ENCODE data around the gene CARD10. TPM values are rescaled to one million over a fixed set of nuclear protein-coding genes. Genes with fewer than 3 reads are reported as not detected.

The CARD10 gene
- total RNA-seq, 5 donors from 2014 or later (not counting 1 experiment from before 2014, with no cell fraction given) = 0.44 to 0.79 (median 0.52) TPM; not detected in 1

DNA sequence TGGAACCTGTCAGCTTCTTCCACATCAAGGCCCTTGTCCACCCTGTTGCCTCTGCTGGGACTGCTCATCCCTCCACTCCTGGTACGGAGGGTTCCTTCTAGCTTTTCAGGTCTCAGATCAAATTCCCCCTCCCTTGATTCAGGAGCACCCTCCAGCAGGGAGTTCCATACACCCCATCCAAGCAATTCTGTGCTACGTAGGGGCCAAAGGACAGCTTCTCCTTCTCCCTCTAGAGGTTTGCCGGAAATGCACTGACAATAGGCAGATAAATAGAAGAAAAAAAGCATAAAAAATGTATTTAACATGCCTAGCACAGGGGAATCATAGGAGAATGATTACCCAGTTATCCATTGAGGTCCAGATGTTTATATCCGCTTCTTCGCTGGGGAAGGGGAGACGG lies 3.3 kb upstream of the CARD10 start:
- peaks cover 2 to 10% of the 10 kb centered on the region in 2 experiments for H3K4me1 ChIP-seq (ENCODE audit: control insufficient read depth in 1 of 2, extremely low read depth in 1 of 2, insufficient read depth in 2 of 2, low read length in 2 of 2)
- no peak for ATAC-seq (replicated peaks in 1 of 4)
- DNase-seq = no peak
- Mint-ChIP-seq H3K9me3 (no peaks in the 10 kb centered on the region), H3K36me3 (no peaks in the 10 kb centered on the region), H3K4me1 (peaks cover 7 to 12% (median 7%) of the 10 kb centered on the region in 3 donors), H3K4me3 (no peak overlapping the region), H3K27ac (no peak overlapping the region), H3K27me3 (peaks cover 31 to 54% of the 10 kb centered on the region in 2 donors)
- ChIA-PET CTCF (no interaction called here), POLR2A (no interaction called here)
- H3K27ac ChIP-seq (ENCODE audit: low read length) = no peak overlapping the region
- H3K27me3 ChIP-seq (replicated peaks in 1 of 2; ENCODE audit: control insufficient read depth in 2 of 2, extremely low read depth in 1 of 2, insufficient read depth in 2 of 2, low read length in 1 of 2) = peaks cover 5 to 75% of the 10 kb centered on the region in 2 experiments
- H3K9me3 ChIP-seq = no peaks in the 10 kb centered on the region
- WGBS (ENCODE audit: insufficient coverage) = 93% methylated on average over 4 of the region's 6 CpGs
- H3K4me3 ChIP-seq (ENCODE audit: control insufficient read depth in 1 of 2, extremely low read depth in 1 of 2, low read length in 1 of 2) = no peak overlapping the region
- no peaks in the 10 kb centered on the region for H3K36me3 ChIP-seq (ENCODE audit: control insufficient read depth in 2 of 2, extremely low read depth in 1 of 2, insufficient read depth in 1 of 2, low read length in 1 of 2)

DNA sequence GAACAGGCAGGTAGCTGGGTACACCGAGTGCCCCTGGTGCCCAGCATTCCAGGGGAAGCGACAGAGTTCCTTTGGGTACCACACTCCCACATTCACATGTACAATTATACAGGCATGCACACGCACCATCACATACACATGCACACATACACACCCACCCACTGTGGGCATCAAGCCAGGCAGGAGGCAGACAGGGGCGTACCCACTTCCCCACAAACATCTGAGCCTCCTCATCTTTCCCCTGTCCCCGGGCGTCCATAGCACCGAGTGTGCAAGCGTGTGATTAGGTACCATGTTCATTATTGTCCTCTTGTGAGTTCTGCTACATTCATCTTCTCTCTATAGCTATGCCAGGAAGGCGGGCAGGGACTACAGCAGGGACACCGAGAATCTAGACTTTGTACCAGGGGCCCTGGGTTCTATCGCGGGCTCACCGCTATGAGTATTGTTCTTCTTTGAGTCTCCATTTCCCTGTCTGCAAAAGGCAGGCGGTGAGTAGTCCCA lies 2.1 kb upstream of the CARD10 start:
- H3K9me3 ChIP-seq = no peaks in the 10 kb centered on the region
- ChIA-PET CTCF (no interaction called here), POLR2A (interaction anchor here in 1 of 2 donors (0.6 kb wide), 1 partner anchor 376 kb away, joined by 6 read pairs; no protein-coding TSS in a partner anchor)
- no peak overlapping the region for H3K4me3 ChIP-seq (ENCODE audit: control insufficient read depth in 1 of 2, extremely low read depth in 1 of 2, low read length in 1 of 2)
- Mint-ChIP-seq H3K27me3 (peaks cover 31 to 51% of the 10 kb centered on the region in 2 donors), H3K4me1 (peaks cover 7 to 12% (median 7%) of the 10 kb centered on the region in 3 donors), H3K27ac (no peak overlapping the region), H3K4me3 (peak overlapping the region in 1 of 3 donors; percentile 59), H3K9me3 (no peaks in the 10 kb centered on the region), H3K36me3 (no peaks in the 10 kb centered on the region)
- ATAC-seq (replicated peaks in 1 of 4) (no peak), DNase-seq (no peak)
- H3K36me3 ChIP-seq (ENCODE audit: control insufficient read depth in 2 of 2, extremely low read depth in 1 of 2, insufficient read depth in 1 of 2, low read length in 1 of 2) = no peaks in the 10 kb centered on the region
- peaks cover 2 to 10% of the 10 kb centered on the region in 2 experiments for H3K4me1 ChIP-seq (ENCODE audit: control insufficient read depth in 1 of 2, extremely low read depth in 1 of 2, insufficient read depth in 2 of 2, low read length in 2 of 2)
- H3K27ac ChIP-seq (ENCODE audit: low read length) = no peak overlapping the region
- peaks cover 5 to 70% of the 10 kb centered on the region in 2 experiments for H3K27me3 ChIP-seq (replicated peaks in 1 of 2; ENCODE audit: control insufficient read depth in 2 of 2, extremely low read depth in 1 of 2, insufficient read depth in 2 of 2, low read length in 1 of 2)
- 71% methylated on average over 14 of the region's 14 CpGs for WGBS (ENCODE audit: insufficient coverage)

DNA sequence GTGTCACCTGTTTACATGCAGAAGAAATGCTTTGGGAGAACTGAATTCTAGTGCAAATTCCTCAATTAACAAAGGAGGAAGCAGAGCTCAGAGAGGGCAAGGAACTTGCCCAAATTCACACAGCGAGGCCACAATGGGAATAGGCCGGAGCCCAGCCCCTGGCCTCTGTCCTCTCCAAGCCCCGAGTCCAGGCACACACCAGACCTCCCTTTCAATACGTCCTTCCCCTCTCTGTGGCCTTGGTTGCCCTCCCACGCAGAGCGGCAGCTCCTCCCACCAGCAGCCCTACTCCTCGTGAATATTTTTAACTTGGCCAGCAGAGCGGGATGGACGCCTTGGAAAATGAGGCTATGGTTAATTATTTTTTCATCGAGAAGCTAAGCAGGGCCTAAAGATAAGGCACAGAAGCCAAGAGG lies 1.6 kb upstream of the CARD10 start:
- Histone ChIP-seq H3K4me1 (ENCODE audit: control insufficient read depth in 1 of 2, extremely low read depth in 1 of 2, insufficient read depth in 2 of 2, low read length in 2 of 2) (peaks cover 2 to 10% of the 10 kb centered on the region in 2 experiments), H3K36me3 (ENCODE audit: control insufficient read depth in 2 of 2, extremely low read depth in 1 of 2, insufficient read depth in 1 of 2, low read length in 1 of 2) (no peaks in the 10 kb centered on the region), H3K27ac (ENCODE audit: low read length) (no peak overlapping the region), H3K9me3 (no peaks in the 10 kb centered on the region), H3K4me3 (ENCODE audit: control insufficient read depth in 1 of 2, extremely low read depth in 1 of 2, low read length in 1 of 2) (no peak overlapping the region), H3K27me3 (replicated peaks in 1 of 2; ENCODE audit: control insufficient read depth in 2 of 2, extremely low read depth in 1 of 2, insufficient read depth in 2 of 2, low read length in 1 of 2) (peaks cover 5 to 65% of the 10 kb centered on the region in 2 experiments)
- CTCF ChIA-PET = interaction anchor here in 1 of 2 donors (0.7 kb wide), 1 partner anchor 380 kb away, joined by 5 read pairs; no protein-coding TSS in a partner anchor
- no peak for DNase-seq
- Mint-ChIP-seq H3K4me1 (peaks cover 7 to 12% (median 7%) of the 10 kb centered on the region in 3 donors), H3K27ac (no peak overlapping the region), H3K4me3 (peak overlapping the region in 2 of 3 donors; percentile 21 to 59), H3K36me3 (no peaks in the 10 kb centered on the region), H3K27me3 (peaks cover 31 to 47% of the 10 kb centered on the region in 2 donors), H3K9me3 (no peaks in the 10 kb centered on the region)
- WGBS (ENCODE audit: insufficient coverage) = 76% methylated on average over 4 of the region's 10 CpGs
- POLR2A ChIA-PET = no interaction called here
- no peak for ATAC-seq (replicated peaks in 1 of 4)

DNA sequence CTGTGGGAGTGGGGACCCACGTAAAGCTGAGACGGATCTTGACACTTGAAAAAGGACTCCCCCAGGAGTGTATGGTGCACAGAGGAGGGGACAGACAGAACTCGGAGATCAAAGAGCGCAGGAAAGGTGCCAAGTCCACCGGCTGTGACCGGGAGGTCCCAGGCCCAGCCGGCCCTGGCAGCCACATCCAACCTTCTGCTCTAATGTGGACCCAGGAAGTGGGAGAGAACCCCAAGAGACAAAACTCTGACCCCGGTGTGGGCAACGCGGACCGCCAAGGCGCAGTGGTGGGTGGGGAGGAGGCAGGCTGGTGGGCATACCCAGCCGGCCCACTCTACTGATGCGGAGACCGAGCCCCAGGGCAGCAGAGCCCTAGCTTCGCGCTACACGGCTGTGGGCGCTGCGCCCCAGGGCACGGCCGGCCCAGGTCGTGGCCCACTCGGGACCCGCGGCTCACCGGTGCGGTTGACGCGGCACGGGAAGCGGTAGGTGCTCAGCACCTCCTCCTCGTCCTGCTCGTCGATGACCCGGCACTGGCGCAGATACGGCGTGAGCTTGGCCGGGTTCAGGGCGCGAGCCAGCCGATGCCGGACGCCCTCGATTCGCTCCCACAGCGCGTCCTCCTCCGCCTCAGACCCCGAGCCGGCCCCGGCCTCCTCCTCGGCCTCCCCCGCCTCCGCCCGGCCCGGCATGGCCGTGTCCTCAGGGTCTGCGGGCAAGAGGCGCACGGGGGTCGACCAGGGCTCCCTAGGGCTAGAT lies 527 bp downstream of the CARD10 start:
- Histone ChIP-seq H3K4me1 (ENCODE audit: control insufficient read depth in 1 of 2, extremely low read depth in 1 of 2, insufficient read depth in 2 of 2, low read length in 2 of 2) (peaks cover 2 to 10% of the 10 kb centered on the region in 2 experiments), H3K27me3 (replicated peaks in 1 of 2; ENCODE audit: control insufficient read depth in 2 of 2, extremely low read depth in 1 of 2, insufficient read depth in 2 of 2, low read length in 1 of 2) (peaks cover 5 to 50% of the 10 kb centered on the region in 2 experiments), H3K27ac (ENCODE audit: low read length) (no peak overlapping the region), H3K4me3 (ENCODE audit: control insufficient read depth in 1 of 2, extremely low read depth in 1 of 2, low read length in 1 of 2) (peak overlapping the region in 1 of 2 donors; percentile 34), H3K9me3 (no peaks in the 10 kb centered on the region), H3K36me3 (ENCODE audit: control insufficient read depth in 2 of 2, extremely low read depth in 1 of 2, insufficient read depth in 1 of 2, low read length in 1 of 2) (no peaks in the 10 kb centered on the region)
- Mint-ChIP-seq H3K4me1 (peaks cover 7 to 12% (median 7%) of the 10 kb centered on the region in 3 donors), H3K27ac (peak overlapping the region in 1 of 2 donors; percentile 51), H3K4me3 (peak overlapping the region; percentile 72 to 82 (median 75)), H3K36me3 (no peaks in the 10 kb centered on the region), H3K9me3 (no peaks in the 10 kb centered on the region), H3K27me3 (peaks cover 31 to 41% of the 10 kb centered on the region in 2 donors)
- DNase-seq = no peak
- WGBS (ENCODE audit: insufficient coverage) = 21% methylated on average over 58 of the region's 63 CpGs
- CTCF ChIA-PET = no interaction called here
- POLR2A ChIA-PET = no interaction called here
- peak; percentile 16 to 49 (median 44) for ATAC-seq (replicated peaks in 1 of 4)

DNA sequence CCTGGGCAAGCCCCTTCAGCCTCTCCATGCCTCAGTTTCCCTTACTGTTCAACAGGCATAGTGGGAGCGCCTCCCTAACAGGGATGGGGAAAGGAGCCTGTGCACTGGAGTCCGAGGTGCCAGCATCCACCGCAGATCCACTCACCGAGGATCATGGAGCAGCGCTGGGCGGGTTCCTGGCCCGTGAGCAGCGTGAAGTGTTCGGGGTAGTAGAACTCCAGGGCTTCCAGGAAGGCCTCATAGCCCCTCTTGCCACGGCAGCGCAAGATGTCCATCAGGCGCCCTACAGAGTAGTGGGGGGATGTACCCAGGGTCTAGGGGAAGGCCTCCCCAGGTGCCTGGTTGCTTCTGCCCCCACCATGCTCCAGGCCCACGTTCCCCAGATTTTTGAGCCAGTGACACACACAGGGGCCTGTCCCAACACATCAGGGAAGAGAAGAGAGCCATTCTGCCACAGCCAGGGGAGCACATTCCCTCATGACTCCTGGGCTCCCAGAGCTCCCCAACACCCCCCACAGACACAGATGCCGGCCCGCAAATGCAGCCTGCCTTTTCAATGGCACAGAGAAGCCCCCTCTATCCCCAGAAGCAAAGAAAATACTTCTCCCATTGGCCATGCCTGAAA lies 1.3 kb downstream of the CARD10 start:
- peak overlapping the region in 1 of 2 donors; percentile 51 for H3K27ac Mint-ChIP-seq
- H3K36me3 Mint-ChIP-seq = no peaks in the 10 kb centered on the region
- no peaks in the 10 kb centered on the region for H3K9me3 Mint-ChIP-seq
- peak overlapping the region; percentile 72 to 82 (median 75) for H3K4me3 Mint-ChIP-seq
- peaks cover 7 to 12% (median 7%) of the 10 kb centered on the region in 3 donors for H3K4me1 Mint-ChIP-seq
- no peaks in the 10 kb centered on the region for H3K36me3 ChIP-seq (ENCODE audit: control insufficient read depth in 2 of 2, extremely low read depth in 1 of 2, insufficient read depth in 1 of 2, low read length in 1 of 2)
- CTCF ChIA-PET = no interaction called here
- H3K27me3 ChIP-seq (replicated peaks in 1 of 2; ENCODE audit: control insufficient read depth in 2 of 2, extremely low read depth in 1 of 2, insufficient read depth in 2 of 2, low read length in 1 of 2) = peaks cover 5 to 43% of the 10 kb centered on the region in 2 experiments
- peaks cover 29 to 35% of the 10 kb centered on the region in 2 donors for H3K27me3 Mint-ChIP-seq
- 91% methylated on average over 15 of the region's 15 CpGs for WGBS (ENCODE audit: insufficient coverage)
- POLR2A ChIA-PET = no interaction called here
- H3K27ac ChIP-seq (ENCODE audit: low read length) = no peak overlapping the region
- H3K9me3 ChIP-seq = no peaks in the 10 kb centered on the region
- H3K4me1 ChIP-seq (ENCODE audit: control insufficient read depth in 1 of 2, extremely low read depth in 1 of 2, insufficient read depth in 2 of 2, low read length in 2 of 2) = peaks cover 2 to 10% of the 10 kb centered on the region in 2 experiments
- DNase-seq = no peak
- no peak for ATAC-seq (replicated peaks in 1 of 4)
- H3K4me3 ChIP-seq (ENCODE audit: control insufficient read depth in 1 of 2, extremely low read depth in 1 of 2, low read length in 1 of 2) = no peak overlapping the region

DNA sequence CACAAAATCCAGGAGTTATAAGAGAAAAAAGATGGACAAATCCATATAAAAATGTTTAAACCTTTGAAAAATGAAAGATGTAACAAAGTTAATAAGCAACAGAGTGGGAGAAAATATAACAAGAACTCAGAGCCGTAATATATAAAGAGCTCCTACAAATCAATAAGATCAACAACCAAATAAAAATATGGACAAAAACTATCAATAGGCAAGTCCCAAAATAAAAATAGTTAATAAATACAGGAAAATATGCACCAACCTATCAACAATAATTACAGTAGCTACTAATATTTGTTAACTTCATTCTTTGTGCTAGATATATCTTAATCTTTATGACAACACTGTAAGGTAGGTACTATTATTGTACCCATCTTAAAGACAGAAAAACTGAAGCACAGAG lies 2.8 kb downstream of the CARD10 start:
- ChIA-PET CTCF (no interaction called here), POLR2A (no interaction called here)
- Histone ChIP-seq H3K27me3 (replicated peaks in 1 of 2; ENCODE audit: control insufficient read depth in 2 of 2, extremely low read depth in 1 of 2, insufficient read depth in 2 of 2, low read length in 1 of 2) (peaks cover 5 to 31% of the 10 kb centered on the region in 2 experiments), H3K27ac (ENCODE audit: low read length) (no peak overlapping the region), H3K4me3 (ENCODE audit: control insufficient read depth in 1 of 2, extremely low read depth in 1 of 2, low read length in 1 of 2) (no peak overlapping the region), H3K4me1 (ENCODE audit: control insufficient read depth in 1 of 2, extremely low read depth in 1 of 2, insufficient read depth in 2 of 2, low read length in 2 of 2) (peaks cover 2 to 10% of the 10 kb centered on the region in 2 experiments), H3K36me3 (ENCODE audit: control insufficient read depth in 2 of 2, extremely low read depth in 1 of 2, insufficient read depth in 1 of 2, low read length in 1 of 2) (no peaks in the 10 kb centered on the region), H3K9me3 (no peaks in the 10 kb centered on the region)
- H3K9me3 Mint-ChIP-seq = no peaks in the 10 kb centered on the region
- H3K27ac Mint-ChIP-seq = no peak overlapping the region
- ATAC-seq (replicated peaks in 1 of 4) = no peak
- no peak for DNase-seq
- H3K36me3 Mint-ChIP-seq = no peaks in the 10 kb centered on the region
- H3K4me1 Mint-ChIP-seq = peaks cover 7 to 12% (median 7%) of the 10 kb centered on the region in 3 donors
- H3K4me3 Mint-ChIP-seq = no peak overlapping the region
- H3K27me3 Mint-ChIP-seq = peaks cover 18 to 20% of the 10 kb centered on the region in 2 donors
- WGBS (ENCODE audit: insufficient coverage) = no CpG with 5 or more reads among the region's 1 CpG

All from T-cell (primary cell).